H9 (cell line): ENCODE data around the gene SYT7. TPM values are rescaled to one million over a fixed set of nuclear protein-coding genes. Genes with fewer than 3 reads are reported as not detected.

Experiments used
- DNase-seq: peaks from one replicate; pipeline ENCODE4 v3.0.0-alpha.2; 2017
- H2AFZ ChIP-seq: one replicate; pipeline ENCODE4 v1.6.1; 2013; ENCODE audit warnings: mild to moderate bottlenecking, low read length, control low read depth, moderate library complexity
- H2AK5ac ChIP-seq: 2 replicates; pipeline ENCODE4 v1.6.1; 2013; ENCODE audit warnings: low read length, control low read depth, mixed read lengths; ENCODE audit not compliant: insufficient read length
- H2BK120ac ChIP-seq: one replicate; pipeline ENCODE4 v1.6.1; 2013; ENCODE audit warnings: low read depth, mild to moderate bottlenecking, low read length, control low read depth, inconsistent platforms; ENCODE audit not compliant: poor library complexity, severe bottlenecking
- H2BK12ac ChIP-seq: 2 replicates; pipeline ENCODE4 v1.6.1; 2013; ENCODE audit warnings: low read length, control low read depth, mixed read lengths, low read depth; ENCODE audit not compliant: insufficient read length
- H2BK15ac ChIP-seq: 2 replicates; pipeline ENCODE4 v1.6.1; 2013; ENCODE audit warnings: low read depth, low read length, control low read depth
- H2BK20ac ChIP-seq: one replicate; pipeline ENCODE4 v1.6.1; 2013; ENCODE audit warnings: low read depth, mild to moderate bottlenecking, low read length, control low read depth, inconsistent platforms; ENCODE audit not compliant: poor library complexity, severe bottlenecking
- H2BK5ac ChIP-seq: 2 replicates; pipeline ENCODE4 v1.6.1; 2013; ENCODE audit warnings: low read length, control low read depth, mixed read lengths; ENCODE audit not compliant: insufficient read length
- H3K14ac ChIP-seq: 2 replicates; pipeline ENCODE4 v1.6.1; 2013; ENCODE audit warnings: low read length, control low read depth; ENCODE audit not compliant: insufficient read depth
- H3K18ac ChIP-seq: 2 replicates; pipeline ENCODE4 v1.6.1; 2013; ENCODE audit warnings: low read depth, mild to moderate bottlenecking, mixed read lengths, low read length, control low read depth; ENCODE audit not compliant: insufficient read length
- H3K23ac ChIP-seq: 2 replicates; pipeline ENCODE4 v1.6.1; 2013; ENCODE audit warnings: low read length, control low read depth, mixed read lengths, low read depth; ENCODE audit not compliant: insufficient read length
- H3K23me2 ChIP-seq: 2 replicates; pipeline ENCODE4 v1.6.1; 2013; ENCODE audit warnings: low read depth, mild to moderate bottlenecking, mixed read lengths, low read length, control low read depth; ENCODE audit not compliant: insufficient read length, poor library complexity, severe bottlenecking
- H3K27ac ChIP-seq: 2 replicates; pipeline ENCODE4 v1.5.1; 2013; ENCODE audit warnings: low read length, control low read depth, mixed read lengths, low read depth; ENCODE audit not compliant: insufficient read length
- H3K27me3 ChIP-seq: 2 replicates; pipeline ENCODE4 v1.6.1; 2013; ENCODE audit warnings: low read length, control low read depth, inconsistent platforms; ENCODE audit not compliant: insufficient read depth
- H3K4ac ChIP-seq: 2 replicates; pipeline ENCODE4 v1.6.1; 2013; ENCODE audit warnings: low read depth, mild to moderate bottlenecking, control low read depth, inconsistent platforms, low read length, moderate library complexity
- H3K4me1 ChIP-seq: 2 replicates; pipeline ENCODE4 v1.6.1; 2013; ENCODE audit warnings: low read length, control low read depth, inconsistent platforms; ENCODE audit not compliant: insufficient read depth
- H3K4me2 ChIP-seq: 2 replicates; pipeline ENCODE4 v1.6.1; 2013; ENCODE audit warnings: low read length, control low read depth, mixed read lengths; ENCODE audit not compliant: insufficient read length, insufficient read depth
- H3K56ac ChIP-seq: 2 replicates; pipeline ENCODE4 v1.6.1; 2013; ENCODE audit warnings: low read depth, mild to moderate bottlenecking, mixed read lengths, low read length, control low read depth; ENCODE audit not compliant: insufficient read length
- H3K79me1 ChIP-seq: 2 replicates; pipeline ENCODE4 v1.6.1; 2013; ENCODE audit warnings: low read depth, mild to moderate bottlenecking, moderate library complexity, low read length, control low read depth, inconsistent platforms; ENCODE audit not compliant: insufficient read depth, poor library complexity, severe bottlenecking
- H3K79me2 ChIP-seq: 2 replicates; pipeline ENCODE4 v1.6.1; 2013; ENCODE audit warnings: low read length, control low read depth, inconsistent platforms; ENCODE audit not compliant: insufficient read depth
- H3K9ac ChIP-seq: 2 replicates; pipeline ENCODE4 v1.6.1; 2013; ENCODE audit warnings: low read length, control low read depth, mixed read lengths; ENCODE audit not compliant: insufficient read length; ENCODE audit errors: extremely low read depth
- H3K9me3 ChIP-seq: one replicate; pipeline ENCODE4 v1.6.1; 2013; ENCODE audit warnings: low read depth, low read length, inconsistent platforms; ENCODE audit not compliant: control insufficient read depth
- H3T11ph ChIP-seq: one replicate; pipeline ENCODE4 v1.6.1; 2013; ENCODE audit warnings: mild to moderate bottlenecking, low read length, control low read depth, inconsistent platforms
- H4K20me1 ChIP-seq: one replicate; pipeline ENCODE4 v1.6.1; 2013; ENCODE audit not compliant: control insufficient read depth, insufficient read length, insufficient read depth
- H4K5ac ChIP-seq: 2 replicates; pipeline ENCODE4 v1.6.1; 2013; ENCODE audit warnings: low read depth, mild to moderate bottlenecking, mixed read lengths, low read length, control low read depth; ENCODE audit not compliant: insufficient read length
- H4K8ac ChIP-seq: replicated peaks from 2 replicates; pipeline ENCODE4 v1.6.1; 2013; ENCODE audit warnings: low read length, control low read depth, mixed read lengths, low read depth; ENCODE audit not compliant: insufficient read length
- H4K91ac ChIP-seq: 2 replicates; pipeline ENCODE4 v1.6.1; 2013; ENCODE audit warnings: low read depth, mild to moderate bottlenecking, moderate library complexity, mixed read lengths, low read length, control low read depth; ENCODE audit not compliant: insufficient read length
- H3K27ac Mint-ChIP-seq, 3 experiments: 2 replicates in 2 of 3; 3 replicates in 1 of 3; pipeline ENCODE4 v1.8.0; 2020 to 2021; ENCODE audit warnings: mixed read lengths in 3 of 3, mild to moderate bottlenecking in 1 of 3, moderate library complexity in 1 of 3
- H3K27me3 Mint-ChIP-seq: 2 replicates; pipeline ENCODE4 v1.8.0; 2021; ENCODE audit warnings: low read depth, mild to moderate bottlenecking, moderate library complexity, mixed read lengths
- H3K36me3 Mint-ChIP-seq, 3 experiments: 2 replicates in 2 of 3; 3 replicates in 1 of 3; pipeline ENCODE4 v1.8.0; 2020 to 2021; ENCODE audit warnings: low read depth in 3 of 3, mixed read lengths in 3 of 3; ENCODE audit not compliant: insufficient read depth in 1 of 3
- H3K4me1 Mint-ChIP-seq, 2 experiments: 2 replicates each; pipeline ENCODE4 v1.8.0; 2020; ENCODE audit warnings: mixed read lengths in 2 of 2
- H3K4me3 Mint-ChIP-seq, 2 experiments: 2 replicates in 1 of 2; 3 replicates in 1 of 2; pipeline ENCODE4 v1.8.0; 2020 to 2021; ENCODE audit warnings: mild to moderate bottlenecking in 2 of 2, mixed read lengths in 2 of 2, moderate library complexity in 1 of 2
- H3K9me3 Mint-ChIP-seq, 2 experiments: 2 replicates in 1 of 2; 3 replicates in 1 of 2; pipeline ENCODE4 v1.8.0; 2020; ENCODE audit warnings: mild to moderate bottlenecking in 2 of 2, mixed read lengths in 2 of 2, moderate library complexity in 1 of 2
- WGBS: extraction: QIAGEN DNeasy Blood & Tissue Kit; methylation state at CpG from one replicate; pipeline ENCODE4 v1.1.7; 2013; ENCODE audit warnings: missing lambda C conversion rate, low lambda C conversion rate, mixed read lengths; ENCODE audit not compliant: insufficient read length; ENCODE audit errors: extremely low coverage; 5-methylcytosine and 5-hydroxymethylcytosine counted together
- total RNA-seq: library from RNA; stranded (reverse); gene quantifications from 2 replicates; pipeline ENCODE4 v1.2.1, GENCODE V29; 2021
- TF ChIP-seq, protein P1 (sequence below): fragments of 200-600 bp; sonication (generic); conservative IDR thresholded peaks from 3 replicates; pipeline ENCODE4 v1.8.0; 2021; ENCODE audit warnings: antibody characterized with exemption, mild to moderate bottlenecking

Gene SYT7
- total RNA-seq, 1 experiment from 2014 or later, result 8.8 TPM

GRCh38 chr11:61516191-61516590, 64.7 kb downstream of the SYT7 start:
- Histone ChIP-seq H3K4me2 (peak overlapping the region; percentile 26), H3K9ac (no peak overlapping the region), H3K18ac (no peak overlapping the region), H3K4ac (no peak overlapping the region), H3K56ac (no peak overlapping the region), H3K9me3 (no peaks in the 10 kb centered on the region), H2BK20ac (no peak overlapping the region), H4K8ac (no peak overlapping the region), H3K4me1 (peaks cover 17% of the 10 kb centered on the region), H3K27me3 (no peaks in the 10 kb centered on the region), H3K79me1 (no peaks in the 10 kb centered on the region), H3K23ac (no peak overlapping the region), H3K14ac (no peak overlapping the region), H3K23me2 (peaks cover 6% of the 10 kb centered on the region), H2AFZ (no peak overlapping the region), H3T11ph (no peak overlapping the region), H3K79me2 (no peaks in the 10 kb centered on the region), H4K91ac (no peak overlapping the region), H3K27ac (no peak overlapping the region), H2BK120ac (no peak overlapping the region), H2BK5ac (no peak overlapping the region), H2AK5ac (no peak overlapping the region), H4K20me1 (no peaks in the 10 kb centered on the region), H4K5ac (no peak overlapping the region), H2BK15ac (no peak overlapping the region), H2BK12ac (no peak overlapping the region)
- Mint-ChIP-seq H3K27ac (no peak overlapping the region), H3K4me1 (peaks cover 42 to 59% of the 10 kb centered on the region in 2 experiments), H3K9me3 (no peaks in the 10 kb centered on the region; a peak in 1 of 5 replicates), H3K27me3 (peaks cover 20% of the 10 kb centered on the region), H3K36me3 (no peaks in the 10 kb centered on the region), H3K4me3 (no peak overlapping the region)
- WGBS, result no CpG with 5 or more reads among the region's 22 CpGs
- TF ChIP-seq, protein P1, sequence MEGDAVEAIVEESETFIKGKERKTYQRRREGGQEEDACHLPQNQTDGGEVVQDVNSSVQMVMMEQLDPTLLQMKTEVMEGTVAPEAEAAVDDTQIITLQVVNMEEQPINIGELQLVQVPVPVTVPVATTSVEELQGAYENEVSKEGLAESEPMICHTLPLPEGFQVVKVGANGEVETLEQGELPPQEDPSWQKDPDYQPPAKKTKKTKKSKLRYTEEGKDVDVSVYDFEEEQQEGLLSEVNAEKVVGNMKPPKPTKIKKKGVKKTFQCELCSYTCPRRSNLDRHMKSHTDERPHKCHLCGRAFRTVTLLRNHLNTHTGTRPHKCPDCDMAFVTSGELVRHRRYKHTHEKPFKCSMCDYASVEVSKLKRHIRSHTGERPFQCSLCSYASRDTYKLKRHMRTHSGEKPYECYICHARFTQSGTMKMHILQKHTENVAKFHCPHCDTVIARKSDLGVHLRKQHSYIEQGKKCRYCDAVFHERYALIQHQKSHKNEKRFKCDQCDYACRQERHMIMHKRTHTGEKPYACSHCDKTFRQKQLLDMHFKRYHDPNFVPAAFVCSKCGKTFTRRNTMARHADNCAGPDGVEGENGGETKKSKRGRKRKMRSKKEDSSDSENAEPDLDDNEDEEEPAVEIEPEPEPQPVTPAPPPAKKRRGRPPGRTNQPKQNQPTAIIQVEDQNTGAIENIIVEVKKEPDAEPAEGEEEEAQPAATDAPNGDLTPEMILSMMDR, result no peak
- peak; percentile 81 for DNase-seq
